Progenitor cell of endocrine pancreas (in vitro differentiated cells): ENCODE measurements around the gene RCBTB1. TPM values are rescaled to one million over a fixed set of nuclear protein-coding genes. Genes with fewer than 3 reads are reported as not detected.

ENCODE experiments used
- DNase-seq: peaks from one replicate; pipeline ENCODE4 v3.0.0; 2021; ENCODE audit warnings: low spot score; ENCODE audit not compliant: unreplicated experiment
- H3K27ac Mint-ChIP-seq: 2 replicates; pipeline ENCODE4 v1.8.0; 2021; ENCODE audit warnings: mild to moderate bottlenecking, moderate library complexity, mixed read lengths
- H3K27me3 Mint-ChIP-seq: 2 replicates; pipeline ENCODE4 v1.8.0; 2021; ENCODE audit warnings: mixed read lengths
- H3K36me3 Mint-ChIP-seq: 2 replicates; pipeline ENCODE4 v1.8.0; 2022; ENCODE audit warnings: mixed read lengths; ENCODE audit not compliant: insufficient read depth
- H3K4me1 Mint-ChIP-seq: 2 replicates; pipeline ENCODE4 v1.8.0; 2021; ENCODE audit warnings: low read depth, mixed read lengths
- H3K4me3 Mint-ChIP-seq: 2 replicates; pipeline ENCODE4 v1.8.0; 2021; ENCODE audit warnings: low read depth, mild to moderate bottlenecking, moderate library complexity, mixed read lengths
- H3K9me3 Mint-ChIP-seq: 2 replicates; pipeline ENCODE4 v1.8.0; 2021; ENCODE audit warnings: low read depth, mixed read lengths
- total RNA-seq: library from RNA; stranded (reverse); gene quantifications from 2 replicates; pipeline ENCODE4 v1.2.1, GENCODE V29; 2021
- TF ChIP-seq, protein P1 (sequence below): fragments of 200-600 bp; sonication (generic); IDR thresholded peaks from one replicate; pipeline ENCODE4 v1.5.0; 2021; ENCODE audit warnings: antibody characterized with exemption, mild to moderate bottlenecking; ENCODE audit not compliant: unreplicated experiment

Gene RCBTB1
- total RNA-seq, 1 donor from 2014 or later: 29.8 TPM

DNA sequence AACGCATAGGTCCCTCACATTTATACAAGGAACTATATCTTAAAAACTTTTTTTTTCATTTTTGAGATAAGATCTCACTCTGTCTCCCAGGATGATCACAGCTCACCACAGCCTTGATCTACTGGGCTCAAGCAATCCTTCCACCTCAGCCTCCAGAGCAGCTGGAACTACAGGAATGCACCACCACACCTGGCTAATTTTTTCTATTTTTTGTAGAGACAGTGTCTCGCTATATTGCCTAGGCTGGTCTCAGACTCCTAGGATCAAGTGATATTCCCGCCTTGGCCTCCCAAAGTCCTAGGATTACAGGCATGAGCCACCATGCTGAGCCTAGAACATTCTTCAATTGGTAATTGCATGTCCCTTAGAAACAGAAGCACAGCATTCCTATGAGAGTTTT lies 41.7 kb downstream of the RCBTB1 start:
- H3K36me3 Mint-ChIP-seq: peaks cover 19% of the 10 kb centered on the region
- DNase-seq: no peak
- TF ChIP-seq, protein P1, sequence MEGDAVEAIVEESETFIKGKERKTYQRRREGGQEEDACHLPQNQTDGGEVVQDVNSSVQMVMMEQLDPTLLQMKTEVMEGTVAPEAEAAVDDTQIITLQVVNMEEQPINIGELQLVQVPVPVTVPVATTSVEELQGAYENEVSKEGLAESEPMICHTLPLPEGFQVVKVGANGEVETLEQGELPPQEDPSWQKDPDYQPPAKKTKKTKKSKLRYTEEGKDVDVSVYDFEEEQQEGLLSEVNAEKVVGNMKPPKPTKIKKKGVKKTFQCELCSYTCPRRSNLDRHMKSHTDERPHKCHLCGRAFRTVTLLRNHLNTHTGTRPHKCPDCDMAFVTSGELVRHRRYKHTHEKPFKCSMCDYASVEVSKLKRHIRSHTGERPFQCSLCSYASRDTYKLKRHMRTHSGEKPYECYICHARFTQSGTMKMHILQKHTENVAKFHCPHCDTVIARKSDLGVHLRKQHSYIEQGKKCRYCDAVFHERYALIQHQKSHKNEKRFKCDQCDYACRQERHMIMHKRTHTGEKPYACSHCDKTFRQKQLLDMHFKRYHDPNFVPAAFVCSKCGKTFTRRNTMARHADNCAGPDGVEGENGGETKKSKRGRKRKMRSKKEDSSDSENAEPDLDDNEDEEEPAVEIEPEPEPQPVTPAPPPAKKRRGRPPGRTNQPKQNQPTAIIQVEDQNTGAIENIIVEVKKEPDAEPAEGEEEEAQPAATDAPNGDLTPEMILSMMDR: no peak

DNA sequence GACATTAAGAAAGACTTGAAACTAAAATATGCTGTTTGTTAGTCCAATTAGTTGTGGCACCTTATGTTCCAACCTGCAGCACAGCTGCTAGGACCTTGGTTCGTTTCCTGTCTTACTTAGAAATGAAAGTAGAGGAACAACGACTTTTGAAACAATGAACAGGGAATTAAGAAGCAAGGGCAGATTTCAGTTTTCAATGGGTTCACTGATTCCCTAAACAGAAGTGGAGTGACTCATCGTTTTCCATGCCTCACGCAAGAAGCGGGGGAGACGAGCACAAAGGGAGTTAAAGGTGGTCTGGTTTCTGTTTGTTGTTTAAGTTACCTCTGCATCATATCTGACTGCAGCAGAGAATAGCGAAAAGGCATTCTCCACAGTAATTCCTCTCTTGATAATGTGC lies 44.8 kb downstream of the RCBTB1 start:
- Mint-ChIP-seq H3K27me3 (no peaks in the 10 kb centered on the region), H3K27ac (no peak overlapping the region), H3K4me1 (peaks cover 4% of the 10 kb centered on the region), H3K4me3 (no peak overlapping the region), H3K36me3 (peaks cover 14% of the 10 kb centered on the region), H3K9me3 (no peaks in the 10 kb centered on the region)
- TF ChIP-seq, protein P1: no peak
- no peak for DNase-seq

More for the DNA sequence above, 41.7 kb downstream of the RCBTB1 start:
- no peaks in the 10 kb centered on the region for H3K9me3 Mint-ChIP-seq
- H3K4me1 Mint-ChIP-seq: peaks cover 10% of the 10 kb centered on the region
- no peak overlapping the region for H3K4me3 Mint-ChIP-seq
- no peak overlapping the region for H3K27ac Mint-ChIP-seq
- no peaks in the 10 kb centered on the region for H3K27me3 Mint-ChIP-seq

DNA sequence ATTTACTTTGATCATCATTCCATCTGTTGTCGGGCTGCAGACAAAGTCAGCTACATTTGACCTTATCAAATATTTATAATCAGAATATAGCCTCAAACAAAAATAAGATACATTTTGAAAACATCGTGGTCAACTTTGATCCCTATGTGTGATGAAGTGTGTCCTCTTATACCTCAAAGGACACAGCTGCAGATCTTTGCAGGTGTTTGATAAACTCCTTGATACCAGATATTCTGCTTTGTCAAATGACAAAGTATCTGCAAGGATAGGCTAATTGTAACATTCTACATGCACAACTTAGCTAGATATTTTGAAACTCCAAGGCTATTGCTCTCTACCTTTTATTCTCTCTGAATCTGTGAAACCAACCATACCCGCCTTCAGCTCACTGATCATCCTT lies 45.6 kb downstream of the RCBTB1 start:
- Mint-ChIP-seq H3K4me3 (no peak overlapping the region), H3K4me1 (no peaks in the 10 kb centered on the region), H3K9me3 (no peaks in the 10 kb centered on the region), H3K36me3 (peaks cover 16% of the 10 kb centered on the region), H3K27ac (no peak overlapping the region), H3K27me3 (no peaks in the 10 kb centered on the region)
- TF ChIP-seq, protein P1: no peak
- no peak for DNase-seq

DNA sequence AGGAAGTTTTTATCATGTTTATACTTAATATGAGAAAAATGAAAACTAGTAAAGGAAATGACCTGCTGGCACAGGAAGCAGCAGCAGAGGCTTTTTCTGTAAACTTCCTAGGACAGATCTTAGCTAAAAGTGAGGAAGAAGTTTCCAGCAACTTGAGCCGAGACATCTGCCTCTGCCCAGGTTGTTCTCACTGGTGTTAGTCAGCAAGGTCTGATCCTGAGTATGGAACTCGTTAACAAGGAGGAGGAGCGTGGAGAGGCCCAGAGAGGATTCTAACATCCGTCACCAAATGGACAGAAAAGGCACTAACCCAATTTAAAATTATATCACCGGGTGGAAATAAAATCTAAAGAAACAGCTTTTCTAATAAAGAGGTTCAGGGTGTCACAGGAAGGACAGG lies 46.0 kb downstream of the RCBTB1 start:
- no peaks in the 10 kb centered on the region for H3K9me3 Mint-ChIP-seq
- no peak overlapping the region for H3K27ac Mint-ChIP-seq
- H3K4me1 Mint-ChIP-seq: no peaks in the 10 kb centered on the region
- DNase-seq: no peak
- no peaks in the 10 kb centered on the region for H3K27me3 Mint-ChIP-seq
- TF ChIP-seq, protein P1: no peak
- H3K4me3 Mint-ChIP-seq: no peak overlapping the region
- peaks cover 16% of the 10 kb centered on the region for H3K36me3 Mint-ChIP-seq

DNA sequence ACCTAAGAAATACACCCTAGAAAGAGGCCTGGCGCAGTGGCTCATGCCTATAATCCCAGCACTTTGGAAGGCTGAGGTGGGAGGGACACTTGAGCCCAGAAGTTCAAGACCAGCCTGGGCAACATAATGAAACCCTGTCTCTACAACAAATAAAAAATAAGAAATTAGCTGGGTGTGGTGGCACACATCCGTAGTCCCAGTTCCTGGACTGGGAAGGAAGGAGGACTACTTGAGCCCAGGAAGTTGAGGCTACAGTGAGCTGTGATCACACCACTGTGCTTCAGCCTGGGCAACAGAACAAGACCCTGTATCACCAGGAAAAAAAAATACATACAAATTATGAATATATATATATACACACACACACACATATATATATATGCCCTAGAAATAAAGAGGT lies 47.0 kb downstream of the RCBTB1 start:
- Mint-ChIP-seq H3K27ac (no peak overlapping the region), H3K4me3 (no peak overlapping the region), H3K4me1 (no peaks in the 10 kb centered on the region), H3K9me3 (no peaks in the 10 kb centered on the region), H3K36me3 (peaks cover 20% of the 10 kb centered on the region), H3K27me3 (no peaks in the 10 kb centered on the region)
- TF ChIP-seq, protein P1: no peak
- no peak for DNase-seq
